NCI-H345 (cell line): Measurements from ENCODE around the gene PLD1.
"Not testable (repeated sequence)": the region's sequence is repeated elsewhere in the genome, so short reads cannot be mapped to it uniquely, and the experiment has no call there.

Experiments used
- DNase-seq: peaks from one replicate; lab custom pipeline; 2025; lab: John Stamatoyannopoulos, UW

The PLD1 gene

DNA sequence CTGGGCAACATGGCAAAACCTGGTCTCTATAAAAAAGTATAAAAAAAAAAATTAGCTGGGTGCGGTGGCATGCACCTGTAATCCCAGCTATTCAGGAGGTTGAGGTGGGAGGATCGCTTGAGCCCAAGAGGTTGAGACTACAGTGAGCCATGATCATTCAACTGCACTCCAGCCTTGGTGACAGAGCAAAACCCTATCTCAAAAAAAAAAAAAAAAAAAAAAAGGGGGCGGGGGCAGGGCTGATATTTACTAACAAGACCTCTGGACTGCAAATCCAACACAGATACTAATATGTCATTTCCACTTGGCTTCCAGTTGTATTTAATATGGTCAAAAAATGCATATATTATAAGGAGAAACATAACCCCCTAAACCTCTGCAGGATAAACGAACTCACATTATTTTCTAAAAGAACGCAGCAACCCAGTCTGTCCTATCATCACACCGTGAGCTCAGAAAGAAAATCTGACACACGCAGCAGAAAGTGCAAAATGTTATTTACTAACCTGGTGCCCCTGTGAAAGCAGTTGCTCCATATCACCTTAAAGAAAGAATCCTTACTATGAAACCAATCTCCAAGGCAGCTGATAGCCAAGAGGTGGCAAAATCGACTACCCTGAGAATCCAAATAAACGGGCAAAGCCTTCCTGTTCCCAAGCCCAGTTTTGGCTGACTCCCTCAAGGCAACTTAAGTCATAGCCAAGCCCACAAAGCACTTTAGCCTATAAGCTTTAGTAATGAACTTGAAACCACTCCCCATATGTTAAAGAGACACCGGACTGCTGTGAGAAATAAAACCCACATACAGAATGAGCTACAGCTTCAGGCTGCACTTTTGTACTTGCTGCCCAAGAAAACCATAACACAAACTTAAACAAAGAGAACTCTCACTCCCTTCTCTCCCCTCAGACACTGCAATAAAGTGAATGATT is 39.3 kb downstream of the PLD1 start:
- DNase-seq, result no peak

DNA sequence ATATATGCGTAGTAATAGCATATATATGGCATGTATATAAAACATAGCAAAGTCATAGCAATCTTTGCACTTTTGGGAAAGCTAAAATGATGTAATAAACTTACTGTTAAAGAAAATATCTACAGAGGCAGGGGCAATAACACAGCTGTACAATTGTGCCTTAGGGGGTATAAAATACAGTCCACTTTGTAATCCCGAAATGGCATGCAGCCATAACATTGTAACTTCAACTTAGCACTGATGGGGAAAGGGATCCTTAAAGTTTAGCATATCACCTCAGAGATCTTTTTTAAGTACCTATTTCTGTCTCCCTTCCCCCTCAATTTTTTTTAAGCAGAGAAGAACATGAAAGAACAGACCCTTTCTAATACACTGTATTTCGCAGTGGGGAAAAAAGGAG is 40.8 kb downstream of the PLD1 start:
- DNase-seq, result no peak

DNA sequence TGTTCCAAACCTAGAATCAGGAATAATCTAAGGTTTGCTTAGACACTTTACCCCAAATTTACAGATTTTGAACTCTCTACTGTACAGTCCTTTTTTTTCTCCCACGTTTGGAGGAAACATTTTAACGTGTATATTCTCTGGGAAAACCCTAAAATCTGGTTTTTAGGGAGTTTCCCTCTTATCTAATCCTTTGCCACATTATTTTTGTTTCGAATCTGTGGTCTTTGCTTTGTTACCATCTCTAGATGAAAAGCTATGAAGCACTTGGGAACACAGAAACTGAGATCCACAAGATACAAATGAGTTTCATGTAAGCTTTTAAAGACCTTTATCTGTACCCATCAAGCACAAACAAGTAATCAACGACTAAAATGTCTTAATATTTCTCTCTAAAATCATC is 41.3 kb downstream of the PLD1 start:
- DNase-seq, result no peak

DNA sequence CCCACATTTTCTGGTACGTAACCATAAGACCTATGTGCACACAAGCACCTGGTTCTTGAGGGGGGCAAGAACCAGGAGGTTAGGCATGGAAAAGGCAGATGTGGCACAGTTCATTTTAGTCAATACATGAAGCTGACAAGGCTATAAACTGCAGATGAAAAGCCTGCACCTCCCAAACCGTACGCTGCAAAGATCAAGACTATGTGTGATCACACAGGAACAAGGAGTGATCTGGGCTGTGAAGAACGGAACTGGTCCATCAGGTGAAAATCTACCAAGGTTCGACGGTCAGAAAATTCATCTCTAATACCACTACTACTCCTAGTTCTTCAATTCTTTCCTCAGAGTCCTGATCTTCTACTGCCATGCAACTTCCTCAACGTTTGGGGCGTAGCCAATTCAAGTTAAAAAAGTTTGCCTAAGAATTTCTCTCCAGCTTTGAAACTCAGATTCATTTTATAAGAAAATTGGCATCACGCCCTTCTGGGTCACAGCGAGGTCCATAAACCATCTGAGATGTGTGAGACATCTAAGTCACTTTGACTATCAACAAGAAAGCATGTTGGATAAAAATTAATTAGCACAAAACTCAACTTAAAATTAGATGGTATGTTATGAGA is 41.9 kb downstream of the PLD1 start:
- DNase-seq, result no peak

DNA sequence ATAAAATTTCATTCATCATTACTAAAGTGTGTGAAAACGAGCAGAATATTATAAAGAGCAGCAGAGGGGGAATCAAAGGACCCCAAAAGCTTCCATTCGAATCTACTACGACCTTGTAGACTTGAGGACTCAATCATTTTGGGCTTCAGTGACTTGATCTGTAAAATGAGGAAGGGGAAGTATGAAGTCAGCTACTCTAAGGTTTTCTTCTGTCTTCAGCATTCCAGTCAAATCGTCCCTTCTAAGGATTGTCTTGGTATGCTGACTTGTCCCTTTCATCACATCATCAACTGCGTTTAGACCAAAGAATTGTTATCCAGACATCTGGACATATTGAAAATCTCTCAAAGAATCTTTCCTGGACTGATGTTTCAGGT is 44.8 kb downstream of the PLD1 start:
- no peak for DNase-seq

DNA sequence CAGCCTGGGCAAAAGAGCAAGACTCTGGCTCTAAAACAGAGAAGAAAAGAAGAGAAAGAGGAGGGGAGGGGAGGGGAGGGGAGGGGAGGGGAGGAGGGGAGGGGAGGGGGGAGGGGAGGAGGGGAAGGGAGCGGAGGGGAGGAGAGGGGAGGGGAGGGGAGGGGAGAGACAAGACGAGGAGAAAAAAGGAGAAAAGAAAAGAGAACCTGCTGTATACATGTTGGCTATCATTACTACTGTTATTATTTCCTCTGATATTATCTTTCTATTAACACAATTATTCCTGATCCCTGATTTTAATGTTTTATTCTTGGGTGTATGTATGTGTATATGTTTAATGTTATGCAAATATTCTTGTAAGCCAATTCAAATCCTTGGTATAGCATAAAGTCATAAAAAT is 46.9 kb downstream of the PLD1 start:
- DNase-seq, result no peak

DNA sequence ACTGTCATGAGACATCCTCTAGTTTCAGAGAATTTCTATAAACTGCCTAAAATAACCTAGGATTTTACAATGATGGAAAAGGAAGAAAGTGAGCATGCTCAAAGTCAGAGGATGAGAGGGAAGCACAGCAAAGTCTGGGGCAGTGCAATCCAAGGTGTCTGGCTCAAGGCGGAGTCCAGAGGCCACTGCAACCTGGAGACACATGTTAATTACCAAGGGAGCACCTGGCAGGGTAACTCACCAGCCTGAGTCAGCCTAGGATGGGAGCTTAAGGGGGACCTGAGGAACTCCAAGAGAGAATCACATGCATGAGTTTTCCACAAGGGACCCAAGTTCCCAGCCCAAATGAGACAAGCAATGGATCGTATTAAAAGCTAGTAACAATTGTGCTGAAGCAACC is 49.8 kb downstream of the PLD1 start:
- DNase-seq, result no peak

DNA sequence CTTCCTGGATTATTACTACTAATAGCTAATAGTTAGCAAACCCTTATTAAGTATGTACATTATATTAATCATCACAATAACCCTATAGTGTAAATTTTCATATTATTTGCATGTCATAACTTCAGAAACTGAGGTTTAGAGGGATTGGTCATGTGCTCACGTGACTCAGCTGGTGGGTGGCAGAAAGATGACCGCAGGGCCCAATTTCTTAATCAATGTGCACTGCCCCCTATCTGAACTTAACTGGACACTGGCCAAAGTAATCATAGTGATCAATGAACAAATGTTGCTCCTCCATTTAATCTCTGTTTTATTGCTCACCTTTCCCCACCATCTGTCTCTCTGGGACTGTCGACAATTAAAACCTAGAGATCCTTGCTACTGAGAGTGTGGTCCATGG is 52.2 kb downstream of the PLD1 start:
- no peak for DNase-seq

DNA sequence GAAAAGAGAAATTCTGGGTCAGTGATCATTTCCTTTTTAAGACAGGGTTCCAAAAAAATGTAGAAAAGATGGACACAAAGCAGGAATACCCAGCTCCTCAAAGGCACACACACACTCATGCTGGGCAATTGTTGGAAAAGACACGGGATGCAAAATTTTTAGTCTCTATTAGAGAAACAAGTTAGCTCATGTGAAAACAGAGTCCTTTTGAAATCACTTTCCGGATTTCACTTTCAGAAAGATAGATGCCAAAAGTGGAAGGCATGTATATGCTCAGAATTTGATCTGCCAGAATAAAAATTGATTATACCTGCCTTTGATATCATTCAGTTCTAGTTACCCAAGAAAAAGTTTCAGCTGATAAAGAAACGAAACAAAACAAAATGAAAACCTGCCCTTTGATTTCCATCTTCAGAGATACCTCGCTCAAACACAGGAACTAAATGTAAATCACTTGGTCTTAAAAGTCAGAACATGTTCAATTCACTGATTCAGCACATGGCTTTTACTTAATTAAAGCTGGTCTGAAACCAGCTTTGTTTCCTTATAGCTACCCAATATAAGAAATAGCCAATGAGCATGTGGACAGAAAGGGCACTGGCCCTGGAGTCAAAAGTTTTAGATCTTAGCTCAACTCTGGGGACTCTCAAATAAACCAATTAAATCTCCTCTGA is 52.8 kb downstream of the PLD1 start:
- DNase-seq, result no peak

DNA sequence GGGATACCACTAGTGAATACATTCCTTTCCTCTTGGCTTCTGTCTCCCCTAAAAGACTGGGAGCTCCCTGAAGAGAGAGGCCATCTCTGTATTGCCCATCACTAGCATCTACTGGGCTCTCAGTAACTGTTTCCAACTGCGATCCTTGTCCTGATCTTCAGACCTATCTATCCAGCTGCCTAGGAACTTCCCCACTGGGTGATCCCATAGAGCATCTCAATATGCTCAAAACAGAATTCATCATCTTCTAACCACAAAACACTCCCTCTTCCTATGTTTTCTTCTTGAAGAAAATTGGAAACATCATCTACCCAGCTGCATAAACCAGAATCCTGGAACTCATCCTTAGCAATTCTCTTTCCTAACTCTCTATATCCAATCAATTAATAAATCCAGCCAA is 54.6 kb downstream of the PLD1 start:
- no peak for DNase-seq

DNA sequence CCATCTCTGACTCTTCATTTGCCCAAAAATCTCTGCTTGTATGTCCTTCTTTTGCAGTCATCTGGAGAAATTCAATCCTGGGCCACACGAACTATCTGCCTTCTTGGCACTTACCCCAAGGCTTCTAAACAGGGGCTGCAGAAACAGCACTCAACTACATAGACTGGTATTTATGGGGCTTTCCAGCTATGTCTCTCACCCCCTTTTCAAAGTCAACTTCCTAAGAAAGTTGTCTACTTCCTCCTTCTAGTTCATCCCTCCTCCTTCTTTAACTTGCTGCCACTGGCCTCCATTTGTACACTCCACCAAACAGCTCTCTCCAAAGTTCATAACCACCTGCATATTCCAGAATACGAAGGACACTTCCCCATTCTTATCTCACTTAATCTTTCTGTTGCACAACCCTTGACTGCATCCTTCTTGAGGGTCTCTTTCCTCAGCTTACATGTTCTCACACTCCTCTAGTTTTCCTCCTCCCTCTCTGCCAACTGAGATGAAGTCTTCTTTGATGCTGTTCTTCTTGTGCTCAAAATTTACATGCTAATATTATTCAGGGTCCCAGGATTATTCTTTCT is 55.2 kb downstream of the PLD1 start:
- no peak for DNase-seq

DNA sequence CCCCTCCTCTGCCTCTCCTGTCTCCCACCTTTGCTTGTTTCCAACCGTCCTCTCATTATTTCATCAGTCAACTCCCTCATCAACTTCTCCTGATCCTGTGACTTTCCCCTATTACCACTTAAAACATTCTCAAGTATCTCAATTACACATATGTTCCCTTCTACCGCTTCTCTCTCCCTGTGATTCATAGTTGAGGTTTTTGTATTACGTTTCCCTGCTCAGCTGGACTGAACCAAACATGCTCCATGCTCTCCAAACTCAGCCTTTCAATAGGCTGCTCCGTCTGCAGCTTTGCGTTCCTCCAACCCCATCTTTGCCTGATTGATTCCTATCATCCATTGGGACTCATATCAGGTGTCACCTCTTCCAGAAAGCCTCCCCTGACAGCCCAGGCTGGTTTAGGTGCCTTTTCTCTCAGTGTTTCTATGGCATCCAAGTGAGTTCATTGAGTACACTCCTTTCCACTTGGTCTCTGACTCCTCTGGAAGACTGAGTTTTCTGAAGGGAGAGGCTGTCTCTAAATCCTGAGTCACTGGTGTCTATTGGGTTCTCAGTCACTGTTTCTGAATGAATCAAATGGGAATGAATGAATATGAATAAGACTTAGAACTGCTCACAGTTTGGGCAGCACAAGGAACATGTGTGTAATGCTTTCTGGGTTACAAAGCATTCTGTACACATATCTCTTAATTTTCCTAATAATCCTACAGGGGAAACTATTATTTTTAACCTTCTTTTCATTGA is 56.4 kb downstream of the PLD1 start:
- DNase-seq, result no peak

DNA sequence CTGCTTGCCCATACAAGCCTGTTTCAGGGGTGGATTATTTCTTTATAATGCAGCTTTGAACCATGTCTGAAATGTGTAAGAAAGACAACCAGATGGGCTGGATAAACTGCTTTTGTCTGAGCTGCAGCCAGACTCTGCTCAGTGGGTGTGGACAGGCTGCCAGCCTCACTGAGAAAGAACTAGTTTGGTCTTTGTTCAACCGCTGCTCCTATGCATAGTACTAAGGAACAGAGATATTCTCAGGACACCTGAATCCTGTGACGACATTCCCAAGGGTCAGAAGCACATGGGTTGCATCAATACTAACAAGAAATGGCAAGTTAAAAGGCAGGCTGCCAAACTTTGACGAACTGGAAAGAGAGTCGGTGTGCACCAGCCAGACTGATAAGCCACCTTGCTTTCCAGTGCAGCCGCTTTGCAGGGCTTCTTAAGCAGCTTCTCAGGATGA is 57.2 kb downstream of the PLD1 start:
- DNase-seq, result no peak

DNA sequence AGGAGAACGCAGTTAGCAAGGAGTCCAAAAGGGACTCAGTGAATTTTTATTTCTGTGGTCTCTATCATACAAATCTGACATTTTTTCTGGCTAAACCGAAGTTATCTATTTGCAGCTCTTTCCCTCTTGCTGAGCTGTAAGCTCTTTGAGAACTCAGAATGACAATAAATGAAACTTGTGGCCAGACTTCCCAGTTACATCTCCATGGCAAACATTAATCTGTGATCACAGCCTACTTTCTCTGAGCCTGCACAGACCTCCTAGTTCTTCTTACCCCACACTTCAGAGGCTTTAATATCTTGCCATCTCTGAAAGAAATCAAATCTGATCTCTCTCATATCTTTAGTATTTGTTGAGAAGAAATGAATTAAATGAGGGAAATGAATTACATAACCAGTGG is 58.0 kb downstream of the PLD1 start:
- no peak for DNase-seq

DNA sequence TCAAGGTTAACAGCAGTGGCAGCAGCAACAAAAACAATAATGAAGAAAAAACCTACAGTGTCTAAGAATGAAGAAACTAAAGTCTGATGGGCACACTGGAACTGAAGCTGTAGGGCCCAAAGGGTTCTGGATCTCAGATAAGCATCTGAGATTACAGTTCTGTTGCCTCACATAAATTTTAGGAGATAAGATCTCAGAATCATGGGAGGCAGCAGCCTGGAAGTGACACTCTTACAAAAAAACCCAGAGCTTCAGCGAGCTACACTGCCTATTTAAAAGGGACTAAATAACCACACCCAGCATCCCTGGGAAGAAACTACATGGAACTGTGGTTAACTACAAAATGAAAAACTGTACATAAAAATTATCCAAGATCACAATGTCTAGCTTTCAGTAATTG is 61.2 kb downstream of the PLD1 start:
- no peak for DNase-seq

DNA sequence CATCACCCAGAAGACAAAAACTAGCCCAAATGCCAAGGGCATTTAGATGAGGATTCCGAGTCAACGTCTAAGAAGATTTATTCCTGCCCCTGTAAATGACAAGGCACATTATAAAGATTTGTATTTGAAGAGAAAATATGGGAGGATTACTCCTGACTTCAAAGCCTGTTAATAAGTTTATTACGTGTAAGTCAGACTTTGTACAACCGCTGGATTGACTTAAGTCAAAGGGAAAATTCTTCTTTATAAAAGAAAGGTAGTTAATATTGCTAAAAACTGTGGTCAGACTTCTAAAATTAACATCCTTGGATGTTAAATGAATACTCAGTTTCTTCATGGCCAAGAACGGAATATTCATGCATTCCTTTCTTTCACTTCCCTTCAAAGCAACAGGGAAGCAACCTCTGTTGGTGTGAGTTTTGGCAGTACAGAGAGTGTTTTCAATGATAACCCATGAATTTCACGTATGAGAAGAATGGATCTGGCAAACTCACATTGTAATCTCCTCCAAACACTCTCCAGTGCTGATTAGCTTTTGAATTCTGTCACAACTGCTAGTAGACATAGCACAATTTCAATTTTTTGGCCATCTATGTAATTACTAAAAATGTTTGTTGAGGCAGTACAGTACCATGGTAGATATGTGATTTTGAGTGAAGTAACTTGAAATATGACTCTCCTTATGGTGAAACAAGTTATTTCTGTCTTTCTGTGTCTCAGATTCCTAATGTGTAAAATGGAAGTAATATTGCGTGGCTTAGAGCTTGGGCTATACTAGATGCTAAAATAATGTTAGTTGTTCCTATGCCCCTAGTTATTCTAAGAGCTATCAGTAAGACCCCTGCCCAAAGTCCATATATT is 62.0 kb downstream of the PLD1 start:
- no peak for DNase-seq

DNA sequence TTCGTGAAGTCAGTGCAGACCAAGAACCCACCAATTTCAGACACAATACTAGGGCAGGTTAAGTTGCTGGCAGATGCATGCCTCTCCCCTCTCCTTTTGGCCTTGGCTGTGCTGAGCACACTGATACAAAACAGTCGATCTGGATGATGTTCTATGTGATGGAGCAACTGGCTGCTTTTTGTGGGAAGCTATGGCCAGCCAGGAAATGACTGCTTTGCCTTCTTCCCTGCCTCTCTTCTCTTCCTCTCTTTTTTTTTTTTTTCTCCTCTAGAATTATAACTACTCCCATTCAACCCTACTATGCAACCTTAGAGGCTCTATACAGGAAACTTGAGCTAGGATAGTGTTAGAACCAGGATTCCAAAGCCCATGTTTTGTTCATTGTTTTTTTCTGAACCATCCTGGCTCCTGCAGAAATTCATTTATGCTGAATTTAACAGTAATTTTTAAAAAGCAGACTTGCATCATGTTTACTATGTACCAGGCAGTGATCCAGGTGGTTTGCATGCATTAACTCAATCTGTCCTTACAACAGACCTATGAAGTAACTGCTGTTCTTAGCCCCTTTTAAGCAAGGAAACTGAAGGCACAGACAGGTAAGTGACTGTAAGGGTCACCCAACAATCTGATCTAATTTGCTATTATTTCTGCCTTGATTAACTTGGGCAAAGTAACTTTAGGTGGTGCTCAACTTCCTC is 62.9 kb downstream of the PLD1 start:
- no peak for DNase-seq

DNA sequence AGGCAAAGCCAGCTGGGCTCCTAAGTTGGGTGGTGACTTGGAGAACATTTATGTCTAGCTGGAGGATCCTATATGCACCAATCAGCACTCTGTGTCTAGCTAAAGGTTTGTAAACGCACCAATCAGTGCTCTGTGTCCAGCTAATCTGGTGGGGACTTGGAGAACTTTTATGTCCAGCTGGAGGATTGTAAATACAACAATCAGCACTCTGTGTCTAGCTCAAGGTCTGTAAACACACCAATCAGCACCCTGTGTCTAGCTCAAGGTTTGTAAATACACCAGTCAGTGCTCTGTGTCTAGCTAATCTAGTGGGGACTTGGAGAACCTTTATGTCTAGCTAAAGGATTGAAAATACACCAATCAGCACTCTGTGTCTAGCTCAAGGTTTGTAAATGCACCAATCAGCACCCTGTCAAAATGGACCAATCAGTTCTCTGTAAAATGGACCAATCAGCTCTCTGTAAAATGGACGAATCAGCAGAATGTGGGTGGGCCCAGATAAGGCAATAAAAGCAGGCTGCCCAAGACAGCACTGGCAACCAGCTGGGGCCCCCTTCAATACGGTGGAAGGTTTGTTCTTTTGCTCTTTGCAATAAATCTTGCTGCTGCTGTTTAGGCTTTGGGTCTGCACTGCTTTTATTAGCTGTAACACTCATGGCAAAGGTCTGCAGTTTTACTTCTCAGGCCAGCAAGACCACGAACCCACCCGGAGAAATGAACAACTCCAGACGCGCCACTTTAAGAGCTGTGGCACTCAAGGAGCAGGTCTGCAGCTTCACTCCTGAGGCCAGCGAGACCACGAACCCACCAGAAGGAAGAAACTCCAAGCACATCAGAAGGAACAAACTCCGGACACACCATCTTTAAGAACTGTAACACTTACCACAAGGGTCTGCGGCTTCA is 63.7 kb downstream of the PLD1 start:
- DNase-seq, result not testable (repeated sequence)

DNA sequence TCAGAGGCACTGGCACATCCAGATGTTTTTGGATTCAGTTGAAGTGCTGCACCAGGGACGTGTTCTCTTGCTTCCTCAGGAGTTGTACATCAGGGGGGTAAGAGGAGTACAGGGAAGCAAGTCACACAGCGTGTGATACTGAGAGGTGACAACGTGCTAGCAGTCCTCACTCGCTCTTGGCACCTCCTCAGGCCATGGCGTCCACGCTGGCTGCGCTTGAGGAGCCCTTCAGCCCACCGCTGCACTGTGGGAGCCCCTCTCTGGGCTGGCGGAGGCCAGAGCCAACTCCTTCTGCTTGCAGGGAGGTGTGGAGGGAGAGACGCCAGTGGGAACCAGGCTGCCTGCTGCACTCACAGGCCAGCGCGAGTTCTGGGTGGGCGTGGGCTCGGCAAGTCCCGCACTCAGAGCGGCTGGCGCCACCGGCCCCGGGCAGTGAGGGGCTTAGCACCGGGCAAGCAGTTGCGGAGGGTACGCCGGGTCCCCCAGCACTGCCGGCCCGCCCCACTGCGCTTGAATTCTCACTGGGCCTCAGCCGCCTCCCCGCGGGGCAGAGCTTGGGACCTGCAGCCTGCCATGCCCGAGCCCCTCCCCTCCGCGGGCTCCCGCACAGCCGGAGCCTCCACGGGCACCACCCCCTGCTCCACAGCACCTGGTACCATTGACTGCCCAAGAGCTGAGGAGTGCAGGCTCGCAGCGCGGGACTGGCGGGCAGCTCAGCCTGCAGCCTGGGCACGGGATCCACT is 64.5 kb downstream of the PLD1 start:
- DNase-seq, result no peak
